Gastrocnemius medialis (tissue), 4 donors: ENCODE data around the gene SAMD4A.

Experiments
- POLR2A ChIP-seq, 2 donors: fragments of 450-650 bp; IDR thresholded peaks; one replicate each; pipeline ENCODE4 v1.6.1; 2017; ENCODE audit warnings: antibody characterized with exemption in 2 of 2, mild to moderate bottlenecking in 2 of 2, moderate library complexity in 2 of 2
- TF ChIP-seq, protein P1 (sequence below), 5 experiments: fragments of 450-650 bp in 3 of 5; fragments of 200-600 bp in 2 of 5; sonication (generic) in 2 of 5; IDR thresholded peaks in 4 of 5; conservative IDR thresholded peaks in 1 of 5; 1 replicate in 4 of 5; 2 replicates in 1 of 5; pipeline ENCODE4 v1.5.1; 2016 to 2019; ENCODE audit warnings: antibody characterized with exemption in 5 of 5, mild to moderate bottlenecking in 3 of 5, moderate library complexity in 3 of 5

DNA sequence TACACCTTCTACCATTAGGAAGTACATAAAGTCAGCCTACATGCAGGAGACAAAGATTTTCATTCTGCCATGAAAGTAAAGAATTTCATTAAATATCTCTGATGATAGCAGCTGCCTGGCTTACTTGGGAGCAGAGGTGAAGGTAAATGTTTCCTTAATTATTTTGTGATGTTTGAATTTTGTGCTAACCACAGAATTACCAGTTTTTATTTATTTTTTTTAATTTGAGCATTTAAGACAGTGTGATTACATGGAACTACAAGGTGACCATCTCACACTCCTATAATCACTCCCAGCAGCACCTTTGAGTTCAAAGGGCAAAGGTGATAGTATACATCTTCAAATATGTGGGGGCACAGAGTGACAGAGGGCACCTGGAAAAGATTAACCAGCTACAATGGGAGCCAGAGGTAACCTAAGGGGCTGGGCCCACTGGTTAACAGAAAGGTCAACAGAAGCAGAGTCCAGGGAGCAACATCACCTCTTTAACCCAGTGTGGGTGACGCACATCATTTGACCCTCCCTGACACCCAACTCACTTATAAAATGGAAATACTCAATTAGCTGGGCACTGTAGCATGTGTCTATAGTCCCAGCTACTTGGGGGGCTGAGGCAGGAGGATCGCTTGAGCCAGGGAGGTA is 270.7 kb downstream of the SAMD4A start:
- TF ChIP-seq, protein P1, sequence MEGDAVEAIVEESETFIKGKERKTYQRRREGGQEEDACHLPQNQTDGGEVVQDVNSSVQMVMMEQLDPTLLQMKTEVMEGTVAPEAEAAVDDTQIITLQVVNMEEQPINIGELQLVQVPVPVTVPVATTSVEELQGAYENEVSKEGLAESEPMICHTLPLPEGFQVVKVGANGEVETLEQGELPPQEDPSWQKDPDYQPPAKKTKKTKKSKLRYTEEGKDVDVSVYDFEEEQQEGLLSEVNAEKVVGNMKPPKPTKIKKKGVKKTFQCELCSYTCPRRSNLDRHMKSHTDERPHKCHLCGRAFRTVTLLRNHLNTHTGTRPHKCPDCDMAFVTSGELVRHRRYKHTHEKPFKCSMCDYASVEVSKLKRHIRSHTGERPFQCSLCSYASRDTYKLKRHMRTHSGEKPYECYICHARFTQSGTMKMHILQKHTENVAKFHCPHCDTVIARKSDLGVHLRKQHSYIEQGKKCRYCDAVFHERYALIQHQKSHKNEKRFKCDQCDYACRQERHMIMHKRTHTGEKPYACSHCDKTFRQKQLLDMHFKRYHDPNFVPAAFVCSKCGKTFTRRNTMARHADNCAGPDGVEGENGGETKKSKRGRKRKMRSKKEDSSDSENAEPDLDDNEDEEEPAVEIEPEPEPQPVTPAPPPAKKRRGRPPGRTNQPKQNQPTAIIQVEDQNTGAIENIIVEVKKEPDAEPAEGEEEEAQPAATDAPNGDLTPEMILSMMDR (IDR thresholded peaks at IDR 0.05 in 4 of 5, conservative IDR thresholded peaks at IDR 0.05 in 1 of 5): no peak
- TF ChIP-seq POLR2A (IDR thresholded peaks at IDR 0.05): no peak
